BJ (cell line): ENCODE measurements around the gene NHS. TPM values are rescaled to one million over a fixed set of nuclear protein-coding genes. Genes with fewer than 3 reads are reported as not detected.
"Not testable (repeated sequence)": the region's sequence is repeated elsewhere in the genome, so short reads cannot be mapped to it uniquely, and the experiment has no call there.

Experiments
- CTCF ChIA-PET: fragments of 350-600 bp; formaldehyde crosslinking; extraction: SDS; loops from one replicate; lab custom pipeline; 2021; ENCODE audit warnings: antibody characterized with exemption, inconsistent platforms; lab: Yijun Ruan, JAX
- POLR2A ChIA-PET: fragments of 300-600 bp; sonication (Branson Sonifier 250); formaldehyde crosslinking; extraction: SDS; loops from one replicate; lab custom pipeline; 2021; ENCODE audit warnings: antibody characterized with exemption; lab: Charles Lee
- DNase-seq: peaks from one replicate; pipeline ENCODE4 v3.0.0-alpha.2; 2011; ENCODE audit warnings: low read depth
- H3K27me3 ChIP-seq: 2 replicates; pipeline ENCODE4 v1.6.0; 2011; ENCODE audit warnings: low read length; ENCODE audit not compliant: control insufficient read depth, insufficient read depth
- H3K36me3 ChIP-seq: 2 replicates; pipeline ENCODE4 v1.5.1; 2011; ENCODE audit warnings: low read length; ENCODE audit not compliant: control insufficient read depth, insufficient read depth
- H3K4me3 ChIP-seq: 2 replicates; pipeline ENCODE4 v1.5.1; 2011; ENCODE audit warnings: low read depth, mild to moderate bottlenecking, control low read depth, low read length
- CTCF ChIP-seq: IDR thresholded peaks from 2 replicates; pipeline ENCODE4 v1.5.1; 2011; ENCODE audit warnings: low read depth, mild to moderate bottlenecking, control low read depth, inconsistent platforms, low read length, moderate library complexity; ENCODE audit not compliant: insufficient read depth
- polyA plus RNA-seq: library from polyadenylated mRNA; depleted of rRNA; stranded (reverse); fragments of >200 nt; gene quantifications from 2 replicates; pipeline ENCODE4 v1.2.3, GENCODE V29; 2011

The NHS gene
- polyA plus RNA-seq, 1 experiment, result 2.2 TPM

- no peak for TF ChIP-seq CTCF
- ChIA-PET CTCF (no interaction called here), POLR2A (no interaction called here)
- H3K27me3 ChIP-seq, result no peaks in the 10 kb centered on the region
- no peaks in the 10 kb centered on the region for H3K36me3 ChIP-seq
- no peak for DNase-seq
- H3K4me3 ChIP-seq, result no peak overlapping the region
Observed at GRCh38 chrX:17499512-17499911, 124.5 kb downstream of the NHS start.

- Histone ChIP-seq H3K4me3 (no peak overlapping the region), H3K36me3 (no peaks in the 10 kb centered on the region), H3K27me3 (no peaks in the 10 kb centered on the region)
- ChIA-PET POLR2A (no interaction called here), CTCF (no interaction called here)
- no peak for DNase-seq
- TF ChIP-seq CTCF, result no peak
Observed at GRCh38 chrX:17500145-17500579, 125.2 kb downstream of the NHS start.

DNA sequence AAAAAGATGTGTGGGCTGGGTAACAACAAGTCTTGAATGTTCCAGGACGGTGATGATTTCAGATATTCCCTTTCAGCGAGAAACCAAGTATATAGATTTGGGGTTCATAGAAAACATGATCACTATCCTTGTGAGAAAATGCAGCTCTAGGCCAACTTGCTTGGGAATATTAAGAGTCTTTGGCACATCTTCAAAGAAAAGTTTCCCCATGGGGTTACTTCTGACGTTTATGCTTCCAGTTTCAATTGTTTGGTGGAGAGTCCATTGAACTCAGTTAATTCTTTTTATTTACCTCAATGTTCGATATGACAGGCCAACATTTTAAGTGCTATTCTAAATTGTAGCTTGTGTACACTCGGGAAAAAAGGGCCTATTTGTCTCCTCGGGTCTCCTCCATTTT lies 126.7 kb downstream of the NHS start:
- ChIA-PET POLR2A (no interaction called here), CTCF (no interaction called here)
- no peak for DNase-seq
- TF ChIP-seq CTCF, result no peak
- Histone ChIP-seq H3K27me3 (no peaks in the 10 kb centered on the region), H3K36me3 (no peaks in the 10 kb centered on the region), H3K4me3 (no peak overlapping the region)

DNA sequence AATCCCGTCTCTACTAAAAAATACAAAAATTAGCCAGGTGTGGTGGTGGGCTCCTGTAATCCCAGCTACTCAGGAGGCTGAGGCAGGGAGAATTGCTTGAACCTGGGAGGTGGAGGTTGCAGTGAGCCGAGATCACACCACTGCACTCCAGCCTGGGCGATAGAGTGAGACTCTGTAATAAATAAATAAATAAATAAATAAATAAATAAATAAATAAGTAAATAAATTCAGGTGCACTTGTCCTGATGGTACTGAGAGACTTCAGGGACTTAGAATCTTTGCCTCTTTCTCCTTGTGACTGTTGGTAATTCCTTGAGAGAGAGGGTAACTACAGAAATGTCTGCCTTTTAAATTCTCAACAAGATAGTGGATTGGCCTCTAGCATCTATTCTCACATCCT lies 131.4 kb downstream of the NHS start:
- CTCF ChIA-PET, H3K27me3 ChIP-seq, POLR2A ChIA-PET, DNase-seq, H3K4me3 ChIP-seq, H3K36me3 ChIP-seq: not testable (repeated sequence)

- ChIA-PET CTCF (no interaction called here), POLR2A (no interaction called here)
- H3K27me3 ChIP-seq, result no peaks in the 10 kb centered on the region
- no peaks in the 10 kb centered on the region for H3K36me3 ChIP-seq
- H3K4me3 ChIP-seq, result no peak overlapping the region
- DNase-seq, result no peak
- TF ChIP-seq CTCF, result no peak
Observed at GRCh38 chrX:17511556-17511955, 136.6 kb downstream of the NHS start.

DNA sequence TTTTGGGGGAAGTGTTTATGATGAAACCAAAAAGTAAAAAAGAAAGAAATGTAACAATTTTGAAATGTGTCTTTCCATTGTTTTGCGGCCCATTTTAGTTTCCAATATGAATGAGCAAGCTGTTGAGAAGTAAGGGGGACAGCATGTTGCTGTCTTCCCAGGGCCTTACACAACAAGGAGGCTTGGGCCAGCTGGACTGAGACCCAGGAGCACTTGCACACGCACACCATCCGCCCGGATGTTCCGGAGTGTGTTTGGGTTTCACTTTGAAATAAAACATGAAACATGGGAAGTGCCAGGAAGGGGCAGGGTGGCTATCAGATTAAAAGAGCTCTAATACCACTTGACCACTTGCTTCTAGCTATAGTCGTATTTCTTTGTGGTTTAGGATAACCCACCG lies 144.4 kb downstream of the NHS start:
- no peak overlapping the region for H3K4me3 ChIP-seq
- H3K27me3 ChIP-seq, result no peaks in the 10 kb centered on the region
- TF ChIP-seq CTCF, result no peak
- ChIA-PET CTCF (no interaction called here), POLR2A (no interaction called here)
- DNase-seq, result no peak
- no peaks in the 10 kb centered on the region for H3K36me3 ChIP-seq
